ENCODE data around the gene CADM1.

CADM1 gene

GRCh38 chr11:115197433-115197832 is 306.8 kb downstream of the CADM1 start:
- Histone ChIP-seq H3K36me3 (ENCODE audit: control insufficient read depth, insufficient read depth, low read length) (no peaks in the 10 kb centered on the region), H3K9me3 (ENCODE audit: control insufficient read depth, insufficient read depth, low read length) (no peaks in the 10 kb centered on the region), H3K27me3 (ENCODE audit: control insufficient read depth, insufficient read depth, low read length) (no peaks in the 10 kb centered on the region), H3K4me3 (ENCODE audit: low read depth, low read length) (no peak overlapping the region), H3K9ac (ENCODE audit: low read depth, low read length) (no peak overlapping the region), H3K4me1 (ENCODE audit: control insufficient read depth, insufficient read depth, low read length) (peaks cover 5% of the 10 kb centered on the region)

- Histone ChIP-seq H3K27me3 (ENCODE audit: control insufficient read depth, insufficient read depth, low read length) (no peaks in the 10 kb centered on the region), H3K36me3 (ENCODE audit: control insufficient read depth, insufficient read depth, low read length) (no peaks in the 10 kb centered on the region), H3K4me3 (ENCODE audit: low read depth, low read length) (no peak overlapping the region), H3K9ac (ENCODE audit: low read depth, low read length) (no peak overlapping the region), H3K4me1 (ENCODE audit: control insufficient read depth, insufficient read depth, low read length) (peaks cover 5% of the 10 kb centered on the region), H3K9me3 (ENCODE audit: control insufficient read depth, insufficient read depth, low read length) (no peaks in the 10 kb centered on the region)
These were observed 307.2 kb downstream of the CADM1 start for GRCh38 chr11:115197031-115197430.

- H3K36me3 ChIP-seq (ENCODE audit: control insufficient read depth, insufficient read depth, low read length), result no peaks in the 10 kb centered on the region
- no peaks in the 10 kb centered on the region for H3K9me3 ChIP-seq (ENCODE audit: control insufficient read depth, insufficient read depth, low read length)
- H3K27me3 ChIP-seq (ENCODE audit: control insufficient read depth, insufficient read depth, low read length), result no peaks in the 10 kb centered on the region
- H3K4me3 ChIP-seq (ENCODE audit: low read depth, low read length), result no peak overlapping the region
- no peak overlapping the region for H3K9ac ChIP-seq (ENCODE audit: low read depth, low read length)
- peaks cover 5% of the 10 kb centered on the region for H3K4me1 ChIP-seq (ENCODE audit: control insufficient read depth, insufficient read depth, low read length)
These were observed 309.5 kb downstream of the CADM1 start for GRCh38 chr11:115194802-115195110.

- H3K4me3 ChIP-seq (ENCODE audit: low read depth, low read length), result no peak overlapping the region
- no peak overlapping the region for H3K9ac ChIP-seq (ENCODE audit: low read depth, low read length)
- no peaks in the 10 kb centered on the region for H3K9me3 ChIP-seq (ENCODE audit: control insufficient read depth, insufficient read depth, low read length)
- no peaks in the 10 kb centered on the region for H3K36me3 ChIP-seq (ENCODE audit: control insufficient read depth, insufficient read depth, low read length)
- no peaks in the 10 kb centered on the region for H3K27me3 ChIP-seq (ENCODE audit: control insufficient read depth, insufficient read depth, low read length)
- peaks cover 5% of the 10 kb centered on the region for H3K4me1 ChIP-seq (ENCODE audit: control insufficient read depth, insufficient read depth, low read length)
These were observed 310.1 kb downstream of the CADM1 start for GRCh38 chr11:115193914-115194801.

- no peaks in the 10 kb centered on the region for H3K4me1 ChIP-seq (ENCODE audit: control insufficient read depth, insufficient read depth, low read length)
- no peak overlapping the region for H3K9ac ChIP-seq (ENCODE audit: low read depth, low read length)
- no peaks in the 10 kb centered on the region for H3K27me3 ChIP-seq (ENCODE audit: control insufficient read depth, insufficient read depth, low read length)
- no peaks in the 10 kb centered on the region for H3K9me3 ChIP-seq (ENCODE audit: control insufficient read depth, insufficient read depth, low read length)
- H3K36me3 ChIP-seq (ENCODE audit: control insufficient read depth, insufficient read depth, low read length), result no peaks in the 10 kb centered on the region
- no peak overlapping the region for H3K4me3 ChIP-seq (ENCODE audit: low read depth, low read length)
These were observed 312.5 kb downstream of the CADM1 start for GRCh38 chr11:115191761-115192160.

- Histone ChIP-seq H3K9me3 (ENCODE audit: control insufficient read depth, insufficient read depth, low read length) (no peaks in the 10 kb centered on the region), H3K36me3 (ENCODE audit: control insufficient read depth, insufficient read depth, low read length) (no peaks in the 10 kb centered on the region), H3K27me3 (ENCODE audit: control insufficient read depth, insufficient read depth, low read length) (no peaks in the 10 kb centered on the region), H3K9ac (ENCODE audit: low read depth, low read length) (no peak overlapping the region), H3K4me1 (ENCODE audit: control insufficient read depth, insufficient read depth, low read length) (no peaks in the 10 kb centered on the region), H3K4me3 (ENCODE audit: low read depth, low read length) (no peak overlapping the region)
These were observed 314.0 kb downstream of the CADM1 start for GRCh38 chr11:115190196-115190595.

- no peak overlapping the region for H3K4me3 ChIP-seq (ENCODE audit: low read depth, low read length)
- H3K36me3 ChIP-seq (ENCODE audit: control insufficient read depth, insufficient read depth, low read length), result no peaks in the 10 kb centered on the region
- no peaks in the 10 kb centered on the region for H3K4me1 ChIP-seq (ENCODE audit: control insufficient read depth, insufficient read depth, low read length)
- H3K9ac ChIP-seq (ENCODE audit: low read depth, low read length), result no peak overlapping the region
- no peaks in the 10 kb centered on the region for H3K9me3 ChIP-seq (ENCODE audit: control insufficient read depth, insufficient read depth, low read length)
- H3K27me3 ChIP-seq (ENCODE audit: control insufficient read depth, insufficient read depth, low read length), result no peaks in the 10 kb centered on the region
These were observed 315.3 kb downstream of the CADM1 start for GRCh38 chr11:115188898-115189278.

GRCh38 chr11:115188188-115188897 is 315.9 kb downstream of the CADM1 start:
- no peak overlapping the region for H3K9ac ChIP-seq (ENCODE audit: low read depth, low read length)
- H3K4me1 ChIP-seq (ENCODE audit: control insufficient read depth, insufficient read depth, low read length), result no peaks in the 10 kb centered on the region
- no peaks in the 10 kb centered on the region for H3K9me3 ChIP-seq (ENCODE audit: control insufficient read depth, insufficient read depth, low read length)
- H3K27me3 ChIP-seq (ENCODE audit: control insufficient read depth, insufficient read depth, low read length), result no peaks in the 10 kb centered on the region
- H3K4me3 ChIP-seq (ENCODE audit: low read depth, low read length), result no peak overlapping the region
- no peaks in the 10 kb centered on the region for H3K36me3 ChIP-seq (ENCODE audit: control insufficient read depth, insufficient read depth, low read length)

- H3K27me3 ChIP-seq (ENCODE audit: control insufficient read depth, insufficient read depth, low read length), result no peaks in the 10 kb centered on the region
- no peak overlapping the region for H3K4me3 ChIP-seq (ENCODE audit: low read depth, low read length)
- H3K9ac ChIP-seq (ENCODE audit: low read depth, low read length), result no peak overlapping the region
- no peaks in the 10 kb centered on the region for H3K4me1 ChIP-seq (ENCODE audit: control insufficient read depth, insufficient read depth, low read length)
- H3K9me3 ChIP-seq (ENCODE audit: control insufficient read depth, insufficient read depth, low read length), result no peaks in the 10 kb centered on the region
- no peaks in the 10 kb centered on the region for H3K36me3 ChIP-seq (ENCODE audit: control insufficient read depth, insufficient read depth, low read length)
These were observed 318.3 kb downstream of the CADM1 start for GRCh38 chr11:115185931-115186330.

- no peaks in the 10 kb centered on the region for H3K27me3 ChIP-seq (ENCODE audit: control insufficient read depth, insufficient read depth, low read length)
These were observed 318.7 kb downstream of the CADM1 start for GRCh38 chr11:115185507-115185906.

GRCh38 chr11:115184901-115185300 is 319.3 kb downstream of the CADM1 start:
- Histone ChIP-seq H3K9me3 (ENCODE audit: control insufficient read depth, insufficient read depth, low read length) (no peaks in the 10 kb centered on the region), H3K4me1 (ENCODE audit: control insufficient read depth, insufficient read depth, low read length) (no peaks in the 10 kb centered on the region), H3K4me3 (ENCODE audit: low read depth, low read length) (no peak overlapping the region), H3K9ac (ENCODE audit: low read depth, low read length) (no peak overlapping the region), H3K27me3 (ENCODE audit: control insufficient read depth, insufficient read depth, low read length) (no peaks in the 10 kb centered on the region), H3K36me3 (ENCODE audit: control insufficient read depth, insufficient read depth, low read length) (no peaks in the 10 kb centered on the region)

More at GRCh38 chr11:115185507-115185906, 318.7 kb downstream of the CADM1 start:
- Histone ChIP-seq H3K9ac (ENCODE audit: low read depth, low read length) (no peak overlapping the region), H3K9me3 (ENCODE audit: control insufficient read depth, insufficient read depth, low read length) (no peaks in the 10 kb centered on the region), H3K4me1 (ENCODE audit: control insufficient read depth, insufficient read depth, low read length) (no peaks in the 10 kb centered on the region), H3K36me3 (ENCODE audit: control insufficient read depth, insufficient read depth, low read length) (no peaks in the 10 kb centered on the region), H3K4me3 (ENCODE audit: low read depth, low read length) (no peak overlapping the region)

GRCh38 chr11:115183830-115184229 is 320.4 kb downstream of the CADM1 start:
- Histone ChIP-seq H3K9me3 (ENCODE audit: control insufficient read depth, insufficient read depth, low read length) (no peaks in the 10 kb centered on the region), H3K4me3 (ENCODE audit: low read depth, low read length) (no peak overlapping the region), H3K9ac (ENCODE audit: low read depth, low read length) (no peak overlapping the region), H3K36me3 (ENCODE audit: control insufficient read depth, insufficient read depth, low read length) (no peaks in the 10 kb centered on the region), H3K4me1 (ENCODE audit: control insufficient read depth, insufficient read depth, low read length) (no peaks in the 10 kb centered on the region), H3K27me3 (ENCODE audit: control insufficient read depth, insufficient read depth, low read length) (no peaks in the 10 kb centered on the region)
